Astrocyte (in vitro differentiated cells and primary cell): ENCODE results near the gene FRY.

ENCODE experiments used
- EZH2 ChIP-seq: IDR thresholded peaks from 2 replicates; pipeline ENCODE4 v1.6.1; 2012; ENCODE audit warnings: mild to moderate bottlenecking, low read length, inconsistent platforms; ENCODE audit not compliant: insufficient read depth
- TF ChIP-seq, protein P1 (sequence below): IDR thresholded peaks from 2 replicates; pipeline ENCODE4 v1.5.1; 2011; ENCODE audit warnings: low read depth, mild to moderate bottlenecking, inconsistent platforms, low read length, moderate library complexity; ENCODE audit not compliant: insufficient read depth

- TF ChIP-seq, protein P1, sequence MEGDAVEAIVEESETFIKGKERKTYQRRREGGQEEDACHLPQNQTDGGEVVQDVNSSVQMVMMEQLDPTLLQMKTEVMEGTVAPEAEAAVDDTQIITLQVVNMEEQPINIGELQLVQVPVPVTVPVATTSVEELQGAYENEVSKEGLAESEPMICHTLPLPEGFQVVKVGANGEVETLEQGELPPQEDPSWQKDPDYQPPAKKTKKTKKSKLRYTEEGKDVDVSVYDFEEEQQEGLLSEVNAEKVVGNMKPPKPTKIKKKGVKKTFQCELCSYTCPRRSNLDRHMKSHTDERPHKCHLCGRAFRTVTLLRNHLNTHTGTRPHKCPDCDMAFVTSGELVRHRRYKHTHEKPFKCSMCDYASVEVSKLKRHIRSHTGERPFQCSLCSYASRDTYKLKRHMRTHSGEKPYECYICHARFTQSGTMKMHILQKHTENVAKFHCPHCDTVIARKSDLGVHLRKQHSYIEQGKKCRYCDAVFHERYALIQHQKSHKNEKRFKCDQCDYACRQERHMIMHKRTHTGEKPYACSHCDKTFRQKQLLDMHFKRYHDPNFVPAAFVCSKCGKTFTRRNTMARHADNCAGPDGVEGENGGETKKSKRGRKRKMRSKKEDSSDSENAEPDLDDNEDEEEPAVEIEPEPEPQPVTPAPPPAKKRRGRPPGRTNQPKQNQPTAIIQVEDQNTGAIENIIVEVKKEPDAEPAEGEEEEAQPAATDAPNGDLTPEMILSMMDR, result no peak
- no peak for TF ChIP-seq EZH2
Measured at GRCh38 chr13:32026623-32027022, 5.0 kb upstream of the FRY start.
